Measurements from ENCODE around the gene KCTD8.

The KCTD8 gene

DNA sequence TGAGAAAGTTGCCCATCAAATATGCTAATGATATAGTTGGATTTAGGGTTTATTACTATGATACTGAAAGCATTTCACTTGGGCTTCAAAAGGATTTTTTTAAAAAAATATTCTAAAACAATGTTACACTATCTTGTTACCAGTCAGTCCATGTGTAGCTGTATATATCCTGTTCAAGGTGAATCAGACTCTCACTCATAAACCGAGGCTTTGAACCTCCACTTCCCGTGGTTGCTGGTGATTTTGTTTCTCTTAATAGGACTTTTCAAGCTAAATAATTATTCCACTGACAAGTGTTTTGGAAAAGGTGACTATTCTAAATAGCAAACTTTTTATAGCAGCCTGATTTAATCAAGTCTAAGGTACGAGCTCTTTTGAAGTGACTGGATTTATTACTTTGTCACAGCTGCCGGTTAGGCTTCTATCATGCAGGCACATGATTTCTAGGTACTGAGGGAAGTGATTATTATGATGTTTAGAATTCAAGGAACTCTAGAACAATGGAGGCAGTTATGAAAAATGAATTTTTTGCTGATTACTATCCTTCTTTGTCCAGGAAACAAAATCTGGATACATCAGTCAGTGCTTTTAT, 287.7 kb downstream of the KCTD8 start:
- no peak for DNase-seq

DNA sequence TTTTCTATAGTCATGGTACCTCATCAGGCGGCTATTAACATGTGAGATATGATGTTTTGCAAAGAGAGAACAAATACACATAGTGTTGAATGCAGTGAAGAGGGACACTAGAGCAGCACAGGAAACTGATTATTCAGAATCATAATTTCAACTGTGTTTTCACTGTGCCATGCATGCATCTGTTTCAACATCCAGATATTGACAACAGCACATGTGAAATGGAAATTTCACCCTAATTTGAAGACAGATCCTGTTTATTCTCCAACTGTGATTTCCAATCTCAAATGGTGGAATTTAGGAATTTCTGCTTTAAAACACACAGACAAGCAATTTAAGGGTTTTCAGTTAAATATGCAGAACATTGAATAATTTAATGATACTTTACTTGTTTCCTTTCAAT, 288.6 kb downstream of the KCTD8 start:
- DNase-seq: no peak

DNA sequence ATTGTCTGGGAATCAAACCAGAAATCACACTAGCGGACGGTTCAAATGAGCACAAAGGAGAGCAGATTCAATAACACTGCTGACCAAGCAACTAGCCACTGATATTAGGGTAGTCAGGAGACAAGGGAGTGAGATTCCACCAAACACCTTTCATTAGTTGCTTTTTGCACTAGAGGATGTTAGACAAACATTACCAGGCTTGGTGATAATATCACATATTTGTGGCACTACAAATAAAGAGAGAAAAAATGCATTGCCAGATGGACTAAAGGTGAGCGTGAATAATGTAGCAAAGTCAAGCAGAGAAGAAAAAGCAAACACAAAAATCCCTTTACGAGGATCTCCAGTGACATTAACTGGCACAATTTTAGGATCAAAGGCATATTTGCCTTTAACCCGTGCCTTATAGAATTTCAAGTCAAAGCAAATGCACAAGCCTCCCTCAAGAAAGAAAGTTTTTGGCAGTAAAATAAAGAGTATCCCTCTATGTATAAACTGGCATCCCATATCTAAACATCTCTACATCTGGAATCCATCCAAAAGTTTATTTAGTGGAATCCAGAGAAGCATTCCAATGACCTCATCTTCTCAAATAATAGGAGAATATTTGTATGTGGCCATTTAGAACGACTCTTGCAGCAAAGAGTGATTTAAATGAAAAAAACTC, 290.9 kb downstream of the KCTD8 start:
- no peak for DNase-seq

DNA sequence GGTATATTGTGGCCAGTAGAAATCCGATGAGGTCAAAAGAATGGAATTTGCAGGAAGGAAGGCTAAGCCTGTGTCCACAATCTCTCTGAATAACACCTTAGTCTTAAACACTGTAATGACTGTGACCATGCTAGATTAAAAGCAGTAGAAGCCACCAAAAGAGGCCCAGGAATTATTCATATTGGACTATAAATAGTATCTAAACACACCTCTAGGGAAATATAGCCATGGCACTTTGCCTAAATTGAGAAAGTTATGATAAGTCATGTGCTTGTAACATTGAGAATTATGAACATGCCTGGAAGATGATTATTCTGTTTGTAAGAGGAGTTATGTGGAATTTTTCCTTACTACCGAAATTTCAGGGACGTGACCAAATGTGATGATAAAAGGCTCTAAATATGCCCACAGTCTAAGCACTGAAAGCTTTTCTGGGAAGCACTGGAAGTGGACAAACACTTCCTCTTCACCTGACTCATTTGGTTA, 298.5 kb downstream of the KCTD8 start:
- no peak for DNase-seq

DNA sequence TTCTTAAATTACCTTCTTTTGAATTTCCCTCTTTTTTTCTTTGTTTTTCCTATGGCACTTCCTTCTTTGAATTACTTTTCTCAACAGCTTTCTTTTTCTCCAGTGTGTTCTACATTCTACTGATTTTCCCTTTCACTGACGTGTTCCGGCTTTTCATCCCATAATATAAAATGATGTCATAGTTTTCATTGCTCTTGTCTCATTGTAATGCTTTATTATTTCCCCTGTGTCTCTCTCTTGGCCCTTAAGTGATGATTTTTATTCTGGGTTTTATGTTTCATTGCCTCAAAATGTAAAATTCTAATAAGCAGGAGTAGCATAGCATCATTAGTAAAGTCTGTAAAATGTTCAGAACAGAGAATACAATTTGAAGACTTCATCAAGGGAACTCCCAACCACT, 299.3 kb downstream of the KCTD8 start:
- no peak for DNase-seq

DNA sequence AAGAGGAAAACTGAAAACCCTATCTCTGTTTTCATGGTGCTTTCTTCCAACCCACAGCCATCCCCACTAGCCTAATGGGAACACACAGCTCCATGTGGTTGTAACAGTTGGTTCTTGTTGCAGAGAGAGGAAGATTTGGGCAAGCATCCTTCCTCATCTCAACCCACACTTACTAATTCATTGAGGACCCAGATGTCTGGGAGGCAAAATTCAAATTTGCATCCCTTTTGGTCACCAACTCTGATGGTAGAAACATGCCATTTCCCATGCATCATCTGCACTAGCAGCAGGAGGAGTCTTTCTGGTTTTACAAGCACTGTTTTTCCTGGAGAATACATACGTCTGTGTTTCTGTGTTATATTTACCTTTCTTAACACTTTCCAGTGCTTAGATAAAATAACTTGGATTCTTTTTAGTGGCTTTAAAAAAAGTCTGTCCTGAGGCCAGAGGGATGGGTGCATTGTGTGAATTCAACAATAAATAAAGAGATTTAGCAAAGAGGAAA, 301.0 kb downstream of the KCTD8 start:
- no peak for DNase-seq

DNA sequence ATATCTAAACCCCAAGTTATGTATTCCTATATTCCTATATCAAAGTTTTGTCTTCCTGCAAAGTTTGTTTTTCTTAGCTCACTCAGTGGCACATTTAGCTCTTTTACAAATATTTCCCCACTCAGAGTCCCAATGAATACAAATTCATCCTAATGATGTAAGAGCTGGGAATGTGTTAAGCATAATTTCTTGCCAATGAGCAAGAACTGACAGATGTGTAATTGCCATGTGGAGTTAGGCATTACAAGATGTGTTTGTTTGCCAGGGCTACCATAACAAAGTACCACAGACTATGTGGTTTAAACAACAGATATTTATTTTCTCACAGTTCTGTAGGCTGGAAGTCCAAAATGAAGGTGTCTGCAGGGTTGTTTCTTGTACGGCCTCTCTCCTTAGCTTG, 302.1 kb downstream of the KCTD8 start:
- no peak for DNase-seq

DNA sequence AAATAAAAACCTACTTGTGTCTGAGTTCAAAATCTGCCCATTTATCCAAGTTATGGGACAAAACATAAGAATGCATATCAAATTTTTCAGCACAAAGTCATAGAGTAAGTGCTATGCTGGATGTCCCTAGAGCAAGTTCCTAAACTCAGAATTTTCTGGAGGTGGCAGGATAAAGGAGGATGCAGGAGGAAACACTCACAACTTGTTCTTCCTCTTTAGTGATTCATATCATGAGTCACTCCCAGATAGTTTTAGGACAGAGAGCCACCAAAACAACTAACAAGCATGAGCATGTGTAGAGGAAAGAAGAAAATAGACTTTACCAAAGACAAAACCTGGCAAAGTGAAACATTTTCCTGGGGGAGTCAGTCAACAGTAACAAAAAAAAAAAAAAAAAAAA, 302.7 kb downstream of the KCTD8 start:
- no peak for DNase-seq

DNA sequence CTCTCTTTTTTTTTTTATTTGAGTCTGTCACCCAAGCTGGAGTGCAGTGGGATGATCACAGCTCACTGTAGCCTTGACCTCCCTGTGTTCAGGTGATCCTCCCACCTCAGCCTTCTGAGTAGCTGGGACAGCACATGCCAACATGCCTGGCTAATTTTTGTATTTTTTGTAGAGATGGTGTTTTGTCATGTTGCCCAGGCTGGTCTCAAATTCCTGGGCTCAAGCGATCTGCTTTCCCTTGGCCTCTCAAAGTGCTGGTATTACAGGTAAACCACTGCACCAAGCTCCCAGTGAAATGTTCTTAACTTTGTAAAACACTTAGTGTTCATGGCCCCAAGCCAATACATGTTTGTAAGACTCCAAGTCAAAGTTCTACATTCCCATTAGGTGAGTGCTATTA, 316.1 kb downstream of the KCTD8 start:
- DNase-seq: no peak
